Mucosa of descending colon (tissue), 3 donors: ENCODE measurements around the gene PTPRD. TPM values are rescaled to one million over a fixed set of nuclear protein-coding genes. Genes with fewer than 3 reads are reported as not detected.

Experiments
- ATAC-seq: fragments of 200-7000 bp; cut with Tn5 transposase; one replicate; pipeline ENCODE4 v1.9.1; 2020; ENCODE audit warnings: mild to moderate bottlenecking, moderate library complexity
- DNase-seq, 3 donors: peaks; one replicate each; pipeline ENCODE4 v3.0.0-alpha.2; 2020
- H3K36me3 ChIP-seq: fragments of 200-600 bp; one replicate; pipeline ENCODE4 v1.8.0; 2021; ENCODE audit warnings: low read depth, mild to moderate bottlenecking
- H3K4me1 ChIP-seq: fragments of 200-600 bp; one replicate; pipeline ENCODE4 v1.8.0; 2021; ENCODE audit warnings: low read depth, mild to moderate bottlenecking
- H3K4me3 ChIP-seq: fragments of 200-600 bp; one replicate; pipeline ENCODE4 v1.8.0; 2021; ENCODE audit warnings: mild to moderate bottlenecking
- H3K9me3 ChIP-seq: fragments of 200-600 bp; one replicate; pipeline ENCODE4 v1.8.0; 2021; ENCODE audit warnings: mild to moderate bottlenecking
- intact Hi-C, 2 donors: fragments of 100-400 bp; cut with DNase I in 1 of 2; cut with micrococcal nuclease in 1 of 2; formaldehyde crosslinking; loops; one replicate each; pipeline versions ENCODE4 v1.11.0 to v1.11.1; 2022; cut with DNase I, micrococcal nuclease
- total RNA-seq, 3 donors: library from RNA; stranded (reverse); fragmentation: NEBNext Ultra II Directional in 2 of 3; extraction: Animal tissue kit (Norgen Biotek cat#: 25700) in 2 of 3; gene quantifications; one replicate each; pipeline versions ENCODE4 v1.2.1 to v1.2.4, GENCODE V29; 2021 to 2023
- TF ChIP-seq, protein P1 (sequence below): fragments of 200-600 bp; IDR thresholded peaks from one replicate; pipeline ENCODE4 v1.8.0; 2022; ENCODE audit warnings: antibody characterized with exemption, mild to moderate bottlenecking
- donor health status: DM: no; HTN: no; CAD: no; lungs with moderate emphysema.
- donor health status: DM: no; HTN: no; CAD: no.
- donor health status: DM: no; HTN: yes; CAD: no.

Gene PTPRD
- total RNA-seq, 3 donors from 2014 or later, result 52.7 to 128 (median 113) TPM

DNA sequence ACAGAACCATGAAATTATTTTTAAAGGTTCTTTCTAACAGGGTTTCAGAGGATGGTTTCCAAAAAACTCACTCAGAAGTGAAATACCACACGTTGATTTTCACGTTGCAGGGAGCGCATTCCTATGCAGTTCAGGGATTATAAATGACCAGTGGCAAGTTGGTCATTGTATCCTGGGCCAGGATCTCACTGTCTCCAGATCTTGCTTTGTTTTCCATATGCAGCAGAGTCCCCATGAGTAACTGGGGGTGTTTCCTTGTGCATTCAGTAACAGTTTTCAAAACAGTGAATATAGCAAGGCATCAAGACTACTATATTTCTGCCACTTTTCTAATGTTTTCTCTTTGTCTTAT lies 1748.3 kb downstream of the PTPRD start:
- ATAC-seq, result no peak
- Histone ChIP-seq H3K36me3 (peaks cover 3% of the 10 kb centered on the region), H3K4me3 (no peak overlapping the region), H3K4me1 (no peaks in the 10 kb centered on the region), H3K9me3 (no peaks in the 10 kb centered on the region)
- intact Hi-C loops, result no loop called here
- no peak for DNase-seq
- TF ChIP-seq, protein P1, sequence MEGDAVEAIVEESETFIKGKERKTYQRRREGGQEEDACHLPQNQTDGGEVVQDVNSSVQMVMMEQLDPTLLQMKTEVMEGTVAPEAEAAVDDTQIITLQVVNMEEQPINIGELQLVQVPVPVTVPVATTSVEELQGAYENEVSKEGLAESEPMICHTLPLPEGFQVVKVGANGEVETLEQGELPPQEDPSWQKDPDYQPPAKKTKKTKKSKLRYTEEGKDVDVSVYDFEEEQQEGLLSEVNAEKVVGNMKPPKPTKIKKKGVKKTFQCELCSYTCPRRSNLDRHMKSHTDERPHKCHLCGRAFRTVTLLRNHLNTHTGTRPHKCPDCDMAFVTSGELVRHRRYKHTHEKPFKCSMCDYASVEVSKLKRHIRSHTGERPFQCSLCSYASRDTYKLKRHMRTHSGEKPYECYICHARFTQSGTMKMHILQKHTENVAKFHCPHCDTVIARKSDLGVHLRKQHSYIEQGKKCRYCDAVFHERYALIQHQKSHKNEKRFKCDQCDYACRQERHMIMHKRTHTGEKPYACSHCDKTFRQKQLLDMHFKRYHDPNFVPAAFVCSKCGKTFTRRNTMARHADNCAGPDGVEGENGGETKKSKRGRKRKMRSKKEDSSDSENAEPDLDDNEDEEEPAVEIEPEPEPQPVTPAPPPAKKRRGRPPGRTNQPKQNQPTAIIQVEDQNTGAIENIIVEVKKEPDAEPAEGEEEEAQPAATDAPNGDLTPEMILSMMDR, result no peak

DNA sequence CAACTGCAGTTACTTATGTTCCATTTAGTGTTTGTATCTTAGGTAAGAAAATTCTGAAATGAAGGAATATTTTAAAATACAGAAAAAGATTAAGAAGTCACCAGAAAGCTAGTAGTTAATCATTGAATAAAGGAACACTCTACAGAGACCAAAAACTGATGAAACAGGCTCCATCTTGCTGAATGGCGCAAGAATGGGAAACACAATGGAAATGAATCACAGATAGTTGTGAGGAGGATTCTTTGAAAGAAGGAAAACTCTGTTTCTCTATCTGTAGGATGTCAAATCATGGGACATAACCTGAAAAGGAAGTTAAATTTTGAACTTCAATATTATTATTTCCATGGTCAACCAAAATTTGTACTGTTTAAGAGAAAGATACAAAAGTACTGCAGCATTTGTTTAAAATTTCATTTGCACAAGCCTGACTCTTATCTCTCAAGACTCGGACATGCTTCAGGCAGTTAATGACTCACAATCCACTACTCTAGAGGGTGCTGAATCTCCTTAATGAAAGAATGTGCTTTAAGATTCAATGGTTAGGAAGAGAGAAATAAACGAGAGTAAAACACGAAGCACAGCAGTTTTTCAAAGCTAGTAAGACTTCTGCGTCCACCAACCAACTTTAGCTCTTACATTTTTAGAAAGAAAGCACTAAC lies 1748.8 kb downstream of the PTPRD start:
- intact Hi-C loops, result no loop called here
- H3K4me3 ChIP-seq, result no peak overlapping the region
- ATAC-seq, result no peak

DNA sequence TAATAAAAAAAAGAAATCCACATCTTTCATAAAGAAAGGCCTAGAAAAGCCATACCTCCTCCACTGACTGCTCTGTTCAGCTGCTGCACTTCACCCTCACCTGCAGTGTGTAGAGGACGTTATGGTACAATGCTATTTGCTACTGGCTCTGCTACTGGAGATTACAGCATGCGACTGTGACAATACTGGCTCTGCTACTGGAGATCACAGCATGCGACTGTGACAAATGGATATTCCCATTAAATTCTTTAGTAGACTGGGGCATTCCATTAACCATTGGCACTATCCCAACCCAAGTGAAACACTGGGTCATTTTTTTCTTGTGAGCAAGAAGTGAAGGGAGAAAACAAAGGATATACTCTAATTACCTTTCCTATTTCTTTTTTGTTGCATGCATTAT lies 1749.7 kb downstream of the PTPRD start:
- DNase-seq (no peak), ATAC-seq (no peak)
- TF ChIP-seq, protein P1, result no peak
- H3K4me1 ChIP-seq, result no peaks in the 10 kb centered on the region
- H3K4me3 ChIP-seq, result no peak overlapping the region
- peaks cover 3% of the 10 kb centered on the region for H3K36me3 ChIP-seq
- intact Hi-C loops, result no loop called here
- no peaks in the 10 kb centered on the region for H3K9me3 ChIP-seq

More for the DNA sequence above, 1748.8 kb downstream of the PTPRD start:
- H3K36me3 ChIP-seq, result peaks cover 3% of the 10 kb centered on the region
- DNase-seq, result no peak
- TF ChIP-seq, protein P1, result no peak
- no peaks in the 10 kb centered on the region for H3K9me3 ChIP-seq
- no peaks in the 10 kb centered on the region for H3K4me1 ChIP-seq

DNA sequence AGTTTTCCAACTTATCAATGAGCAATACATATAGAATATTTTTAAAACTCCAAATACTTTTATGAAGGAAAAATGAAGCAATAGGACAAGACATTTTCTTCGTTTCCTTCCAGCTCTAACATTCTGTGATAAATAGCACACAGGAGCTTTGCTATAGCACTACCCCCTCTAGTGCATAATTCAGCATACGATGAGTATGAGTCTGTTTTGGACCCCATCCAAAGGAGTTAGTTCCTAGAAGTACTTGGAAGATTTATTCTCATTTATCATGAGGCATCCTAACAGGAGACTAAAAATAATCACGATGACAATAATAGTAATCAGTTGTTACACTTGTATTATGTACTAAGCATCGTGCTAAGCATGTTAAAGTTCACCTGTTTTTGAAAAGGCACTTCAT lies 1751.9 kb downstream of the PTPRD start:
- TF ChIP-seq, protein P1, result no peak
- Histone ChIP-seq H3K4me3 (no peak overlapping the region), H3K9me3 (no peaks in the 10 kb centered on the region), H3K36me3 (peaks cover under 1% of the 10 kb centered on the region), H3K4me1 (no peaks in the 10 kb centered on the region)
- no peak for ATAC-seq
- DNase-seq, result no peak
- intact Hi-C loops, result no loop called here

DNA sequence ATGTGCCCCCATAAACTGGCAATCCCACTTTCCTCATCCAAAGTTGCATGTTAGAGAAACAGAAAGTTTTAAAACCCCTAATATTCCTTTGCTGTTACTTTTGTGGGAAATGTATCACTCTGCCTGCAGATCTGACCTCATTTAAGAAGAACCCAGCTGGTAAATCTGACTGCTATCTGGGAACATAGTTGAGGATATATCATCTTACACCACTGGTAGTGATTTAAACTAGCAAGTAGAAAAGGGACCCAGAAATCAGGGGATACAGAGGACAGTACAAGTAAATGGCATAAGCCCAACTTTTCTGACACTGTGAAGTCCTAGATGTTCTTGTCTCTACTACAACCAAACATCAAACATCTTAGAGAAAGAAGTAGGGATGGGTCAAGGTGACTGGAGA lies 1752.7 kb downstream of the PTPRD start:
- no peak for ATAC-seq
- Histone ChIP-seq H3K4me1 (no peaks in the 10 kb centered on the region), H3K9me3 (no peaks in the 10 kb centered on the region), H3K4me3 (no peak overlapping the region), H3K36me3 (no peaks in the 10 kb centered on the region)
- intact Hi-C loops, result no loop called here
- no peak for DNase-seq
- TF ChIP-seq, protein P1, result no peak

DNA sequence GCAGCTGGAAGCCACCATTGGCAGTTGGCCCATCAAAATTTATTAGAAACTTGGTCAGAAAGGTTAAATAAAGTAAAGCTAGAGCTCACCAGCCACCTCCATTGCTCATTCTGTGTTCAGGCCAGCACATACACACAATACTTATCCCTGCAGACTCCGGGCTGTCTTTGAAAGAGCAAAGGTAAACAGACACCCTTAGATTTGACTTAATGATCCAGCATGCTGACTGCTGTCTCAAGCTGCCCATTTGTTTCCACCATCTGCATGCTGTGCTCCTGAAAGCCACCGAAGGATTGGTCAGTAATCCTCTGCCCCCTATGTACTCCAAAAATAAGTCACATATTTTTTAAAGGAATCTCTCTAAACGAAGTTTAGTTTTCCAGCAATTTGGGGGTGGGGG lies 1753.4 kb downstream of the PTPRD start:
- DNase-seq, result no peak
- TF ChIP-seq, protein P1, result no peak
- H3K4me1 ChIP-seq, result no peaks in the 10 kb centered on the region
- H3K36me3 ChIP-seq, result no peaks in the 10 kb centered on the region
- H3K9me3 ChIP-seq, result no peaks in the 10 kb centered on the region
- no peak overlapping the region for H3K4me3 ChIP-seq
- intact Hi-C loops, result no loop called here
- no peak for ATAC-seq
